Neural progenitor cell (in vitro differentiated cells): ENCODE measurements around the gene TSPAN14. TPM values are rescaled to one million over a fixed set of nuclear protein-coding genes. Genes with fewer than 3 reads are reported as not detected.

Experiments used
- DNase-seq: peaks from one replicate; pipeline ENCODE4 v3.0.0-alpha.2; 2016; ENCODE audit warnings: low spot score
- H2AFZ ChIP-seq: fragments of 200-600 bp; sonication (generic); replicated peaks from 2 replicates; pipeline ENCODE4 v1.6.1; 2016; ENCODE audit warnings: antibody characterized with exemption
- H3F3A ChIP-seq: fragments of 200-600 bp; sonication (generic); 2 replicates; pipeline ENCODE4 v1.6.1; 2016; ENCODE audit warnings: antibody characterized with exemption, low read depth
- H3K27ac ChIP-seq: fragments of 200-600 bp; sonication (generic); 2 replicates; pipeline ENCODE4 v1.5.1; 2016; ENCODE audit warnings: mild to moderate bottlenecking
- H3K27me3 ChIP-seq: fragments of 200-600 bp; sonication (generic); 2 replicates; pipeline ENCODE4 v1.6.1; 2016; ENCODE audit warnings: mild to moderate bottlenecking, moderate library complexity
- H3K36me3 ChIP-seq: fragments of 200-600 bp; sonication (generic); 2 replicates; pipeline ENCODE4 v1.5.1; 2016
- H3K4me1 ChIP-seq: fragments of 200-600 bp; sonication (generic); 2 replicates; pipeline ENCODE4 v1.6.1; 2016; ENCODE audit warnings: mixed run types
- H3K4me2 ChIP-seq: fragments of 200-600 bp; sonication (generic); 2 replicates; pipeline ENCODE4 v1.6.1; 2016
- H3K4me3 ChIP-seq: fragments of 200-600 bp; sonication (generic); 2 replicates; pipeline ENCODE4 v1.5.1; 2016
- H3K79me2 ChIP-seq: fragments of 200-600 bp; sonication (generic); 2 replicates; pipeline ENCODE4 v1.6.1; 2016; ENCODE audit warnings: low read depth
- H3K9ac ChIP-seq: fragments of 200-600 bp; sonication (generic); 2 replicates; pipeline ENCODE4 v1.6.1; 2016
- H3K9me3 ChIP-seq: fragments of 200-600 bp; sonication (generic); 2 replicates; pipeline ENCODE4 v1.5.1; 2016; ENCODE audit warnings: low read depth
- H4K20me1 ChIP-seq: fragments of 200-600 bp; sonication (generic); 2 replicates; pipeline ENCODE4 v1.6.1; 2016; ENCODE audit warnings: low read depth
- H3K27ac Mint-ChIP-seq: 3 replicates; pipeline ENCODE4 v1.8.0; 2021; ENCODE audit warnings: mixed read lengths
- H3K27me3 Mint-ChIP-seq: 2 replicates; pipeline ENCODE4 v1.8.0; 2022; ENCODE audit warnings: low read depth, mild to moderate bottlenecking, inconsistent platforms, moderate library complexity, mixed read lengths; ENCODE audit not compliant: insufficient read depth
- H3K36me3 Mint-ChIP-seq: 3 replicates; pipeline ENCODE4 v1.8.0; 2021; ENCODE audit warnings: mixed read lengths
- H3K4me1 Mint-ChIP-seq: 3 replicates; pipeline ENCODE4 v1.8.0; 2021; ENCODE audit warnings: mixed read lengths
- H3K4me3 Mint-ChIP-seq: 3 replicates; pipeline ENCODE4 v1.8.0; 2021; ENCODE audit warnings: mild to moderate bottlenecking, moderate library complexity, mixed read lengths
- H3K9me3 Mint-ChIP-seq: 3 replicates; pipeline ENCODE4 v1.8.0; 2020; ENCODE audit warnings: mixed read lengths
- CTCF ChIP-seq: fragments of 200-600 bp; sonication (generic); IDR thresholded peaks from 2 replicates; pipeline ENCODE4 v1.5.1; 2017; ENCODE audit warnings: antibody characterized with exemption, mild to moderate bottlenecking
- EZH2 ChIP-seq: fragments of 200-600 bp; sonication (generic); IDR thresholded peaks from 2 replicates; pipeline ENCODE4 v1.6.1; 2017; ENCODE audit warnings: antibody characterized with exemption, mild to moderate bottlenecking, moderate library complexity
- EZH2phosphoT487 ChIP-seq: fragments of 200-600 bp; sonication (generic); IDR thresholded peaks from 2 replicates; pipeline ENCODE4 v1.6.1; 2017; ENCODE audit warnings: antibody characterized with exemption
- total RNA-seq: library from RNA; depleted of rRNA; stranded (reverse); fragments of >200 nt; gene quantifications from 2 replicates; pipeline ENCODE4 v1.2.3, GENCODE V29; 2015; ENCODE audit warnings: low replicate concordance

The TSPAN14 gene
- total RNA-seq, 1 donor from 2014 or later: 32.7 TPM

DNA sequence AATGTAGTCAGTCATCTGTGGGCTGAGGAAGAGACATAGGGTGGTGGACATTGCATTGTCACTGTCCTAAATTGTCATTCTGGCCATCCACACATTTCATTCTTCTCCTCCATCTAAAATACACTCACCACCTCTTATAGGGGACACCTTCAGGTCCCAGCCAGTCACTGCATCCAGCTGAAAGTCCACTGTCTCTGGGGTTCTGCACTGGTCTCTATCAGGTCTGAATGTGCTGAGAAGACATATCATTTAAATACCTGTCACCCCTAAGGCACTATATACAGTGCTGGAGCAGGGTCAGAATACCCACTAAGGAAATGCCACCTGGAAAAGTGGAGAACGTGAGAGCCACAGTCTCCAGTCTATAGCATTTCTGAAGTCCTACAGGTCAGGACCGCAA is 113.2 kb downstream of the TSPAN14 start:
- H4K20me1 ChIP-seq: no peaks in the 10 kb centered on the region
- no peak overlapping the region for H3K9ac ChIP-seq
- H3K27me3 Mint-ChIP-seq: peaks cover 3% of the 10 kb centered on the region
- no peak overlapping the region for H3K4me3 ChIP-seq
- TF ChIP-seq EZH2: no peak
- TF ChIP-seq CTCF: peak; percentile 9
- no peak overlapping the region for H3K27ac Mint-ChIP-seq
- H3K27me3 ChIP-seq: no peaks in the 10 kb centered on the region
- no peaks in the 10 kb centered on the region for H3F3A ChIP-seq
- H3K36me3 ChIP-seq: no peaks in the 10 kb centered on the region
- H3K36me3 Mint-ChIP-seq: peaks cover 2% of the 10 kb centered on the region
- H3K4me1 ChIP-seq: no peaks in the 10 kb centered on the region
- H2AFZ ChIP-seq: no peak overlapping the region
- no peak overlapping the region for H3K27ac ChIP-seq
- H3K4me3 Mint-ChIP-seq: no peak overlapping the region
- DNase-seq: no peak
- no peaks in the 10 kb centered on the region for H3K9me3 Mint-ChIP-seq
- H3K9me3 ChIP-seq: no peaks in the 10 kb centered on the region
- H3K4me1 Mint-ChIP-seq: peaks cover 10% of the 10 kb centered on the region
- no peaks in the 10 kb centered on the region for H3K79me2 ChIP-seq
- H3K4me2 ChIP-seq: no peak overlapping the region

DNA sequence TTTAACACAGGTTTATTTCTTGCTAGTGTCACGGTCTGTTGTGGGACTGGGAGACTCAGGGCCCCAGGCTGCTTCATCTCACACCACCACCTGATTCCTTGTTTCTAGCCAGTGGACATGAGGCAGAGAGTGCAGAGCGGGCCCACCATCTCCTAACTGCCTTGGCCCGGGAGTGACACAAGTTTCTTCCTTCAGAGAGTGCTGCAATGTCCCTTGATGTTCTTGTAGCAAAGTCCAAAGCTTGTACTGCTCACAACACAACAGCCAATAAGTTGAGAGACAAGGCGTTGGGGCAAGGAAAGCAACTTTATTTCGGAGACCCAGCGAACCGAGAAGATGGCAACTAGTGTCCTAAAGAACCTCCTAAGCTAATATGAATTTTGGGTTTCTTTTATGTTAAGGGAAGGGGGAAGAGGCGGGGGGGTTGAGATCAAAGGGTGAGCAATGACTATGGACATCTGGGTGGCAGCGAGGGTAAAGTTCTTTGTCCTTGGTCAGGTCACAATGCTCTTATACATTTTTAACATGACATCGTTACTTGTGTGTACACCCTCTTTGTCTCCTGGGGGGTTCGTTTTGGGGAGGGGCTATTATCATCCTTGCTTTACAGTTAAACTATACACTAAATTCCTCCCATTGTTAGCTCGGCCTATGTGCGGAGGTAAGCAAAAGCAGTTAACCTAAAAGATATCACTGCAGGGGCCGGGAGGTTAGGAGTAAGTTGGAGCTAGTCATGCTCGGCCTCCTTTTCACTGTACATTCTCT is 115.2 kb downstream of the TSPAN14 start:
- Mint-ChIP-seq H3K36me3 (peaks cover 2% of the 10 kb centered on the region), H3K4me1 (peaks cover 10% of the 10 kb centered on the region), H3K27ac (peak overlapping the region; percentile 35), H3K4me3 (no peak overlapping the region), H3K9me3 (no peaks in the 10 kb centered on the region), H3K27me3 (peaks cover under 1% of the 10 kb centered on the region)
- Histone ChIP-seq H3F3A (no peaks in the 10 kb centered on the region), H3K27ac (no peak overlapping the region), H3K79me2 (no peaks in the 10 kb centered on the region), H3K9ac (no peak overlapping the region), H4K20me1 (no peaks in the 10 kb centered on the region), H3K36me3 (no peaks in the 10 kb centered on the region), H3K4me1 (no peaks in the 10 kb centered on the region), H3K4me2 (no peak overlapping the region), H3K4me3 (no peak overlapping the region), H3K27me3 (no peaks in the 10 kb centered on the region), H2AFZ (no peak overlapping the region), H3K9me3 (no peaks in the 10 kb centered on the region)
- TF ChIP-seq CTCF (no peak), EZH2 (no peak), EZH2phosphoT487 (no peak)
- no peak for DNase-seq

GRCh38 chr10:80571352-80571751 is 117.2 kb downstream of the TSPAN14 start:
- no peak overlapping the region for H2AFZ ChIP-seq
- H3K4me1 ChIP-seq: no peaks in the 10 kb centered on the region
- no peak overlapping the region for H3K27ac ChIP-seq
- no peaks in the 10 kb centered on the region for H3K36me3 ChIP-seq
- H3K27me3 Mint-ChIP-seq: no peaks in the 10 kb centered on the region
- H3K36me3 Mint-ChIP-seq: peaks cover 2% of the 10 kb centered on the region
- no peaks in the 10 kb centered on the region for H3K9me3 Mint-ChIP-seq
- no peak overlapping the region for H3K4me3 ChIP-seq
- H3K27ac Mint-ChIP-seq: no peak overlapping the region
- H3F3A ChIP-seq: no peaks in the 10 kb centered on the region
- peaks cover 10% of the 10 kb centered on the region for H3K4me1 Mint-ChIP-seq
- no peak for DNase-seq
- H3K4me2 ChIP-seq: no peak overlapping the region
- no peak for TF ChIP-seq CTCF
- TF ChIP-seq EZH2: no peak
- TF ChIP-seq EZH2phosphoT487: no peak
- H3K9ac ChIP-seq: no peak overlapping the region
- H3K27me3 ChIP-seq: no peaks in the 10 kb centered on the region
- no peaks in the 10 kb centered on the region for H3K9me3 ChIP-seq
- H3K79me2 ChIP-seq: no peaks in the 10 kb centered on the region
- H3K4me3 Mint-ChIP-seq: no peak overlapping the region
- H4K20me1 ChIP-seq: no peaks in the 10 kb centered on the region
